ENCODE data around the gene DENND4B.
A peak's percentile ranks its signal among the peaks of the same experiment; 100 is the strongest.

The DENND4B gene, protein sequence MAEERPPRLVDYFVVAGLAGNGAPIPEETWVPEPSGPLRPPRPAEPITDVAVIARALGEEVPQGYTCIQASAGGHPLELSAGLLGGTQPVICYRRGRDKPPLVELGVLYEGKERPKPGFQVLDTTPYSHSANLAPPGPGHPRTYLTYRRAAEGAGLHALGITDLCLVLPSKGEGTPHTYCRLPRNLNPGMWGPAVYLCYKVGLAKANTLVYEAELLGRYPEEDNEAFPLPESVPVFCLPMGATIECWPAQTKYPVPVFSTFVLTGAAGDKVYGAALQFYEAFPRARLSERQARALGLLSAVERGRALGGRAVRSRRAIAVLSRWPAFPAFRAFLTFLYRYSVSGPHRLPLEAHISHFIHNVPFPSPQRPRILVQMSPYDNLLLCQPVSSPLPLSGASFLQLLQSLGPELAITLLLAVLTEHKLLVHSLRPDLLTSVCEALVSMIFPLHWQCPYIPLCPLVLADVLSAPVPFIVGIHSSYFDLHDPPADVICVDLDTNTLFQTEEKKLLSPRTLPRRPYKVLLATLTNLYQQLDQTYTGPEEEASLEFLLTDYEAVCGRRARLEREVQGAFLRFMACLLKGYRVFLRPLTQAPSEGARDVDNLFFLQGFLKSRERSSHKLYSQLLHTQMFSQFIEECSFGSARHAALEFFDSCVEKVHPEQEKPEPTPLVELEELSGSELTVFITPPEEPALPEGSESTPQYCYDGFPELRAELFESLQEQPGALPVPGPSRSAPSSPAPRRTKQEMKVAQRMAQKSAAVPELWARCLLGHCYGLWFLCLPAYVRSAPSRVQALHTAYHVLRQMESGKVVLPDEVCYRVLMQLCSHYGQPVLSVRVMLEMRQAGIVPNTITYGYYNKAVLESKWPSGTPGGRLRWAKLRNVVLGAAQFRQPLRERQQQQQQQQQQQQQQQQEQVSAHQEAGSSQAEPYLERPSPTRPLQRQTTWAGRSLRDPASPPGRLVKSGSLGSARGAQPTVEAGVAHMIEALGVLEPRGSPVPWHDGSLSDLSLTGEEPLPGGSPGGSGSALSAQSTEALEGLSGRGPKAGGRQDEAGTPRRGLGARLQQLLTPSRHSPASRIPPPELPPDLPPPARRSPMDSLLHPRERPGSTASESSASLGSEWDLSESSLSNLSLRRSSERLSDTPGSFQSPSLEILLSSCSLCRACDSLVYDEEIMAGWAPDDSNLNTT (N-terminal part only)

DNA sequence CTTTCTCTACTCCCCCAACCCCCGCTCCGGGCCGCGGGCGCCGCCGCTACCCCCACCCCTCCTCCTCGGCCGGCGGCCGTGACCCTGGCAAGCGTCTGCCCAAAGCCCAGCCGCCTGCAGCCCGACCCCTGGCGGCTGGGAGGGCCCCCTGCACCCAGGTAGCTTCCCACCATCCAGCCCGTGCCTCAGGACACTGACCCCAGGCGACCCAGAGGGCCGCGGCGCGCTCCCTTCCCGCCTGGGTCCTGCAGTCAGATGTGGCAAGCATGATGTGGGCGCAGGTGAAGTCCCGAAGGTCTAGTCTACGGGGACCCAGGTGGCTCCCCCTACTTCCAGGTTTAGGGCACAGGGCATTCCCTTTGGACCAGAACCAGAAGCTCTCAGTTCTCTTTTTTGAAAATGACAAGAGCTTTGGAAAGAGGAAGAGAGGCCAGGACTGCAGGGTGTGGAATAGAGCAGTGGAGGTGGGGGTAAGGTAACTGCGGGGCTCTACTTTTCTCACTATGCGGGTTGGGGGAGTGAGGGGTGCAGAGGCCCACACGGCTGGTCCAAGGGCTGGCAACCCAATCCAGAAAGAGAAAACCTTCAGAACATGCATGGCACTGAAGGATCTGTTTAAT lies at the start of gene DENND4B:
DENND4B (minus strand) TSS at position 97 of the 620 bp plus-strand sequence. CDS start 2,344 bp downstream, outside the sequence.
- ChIA-PET POLR2A (interaction anchor here (0.7 to 5.1 kb wide), 15 partner anchors 9 to 150 kb away, joined by 3 to 47 read pairs (median 9); partner anchors contain the start of genes CREB3L4, CRTC2, GATAD2B and JTB), CTCF (interaction anchor here (0.6 to 1.8 kb wide), 13 partner anchors 9 to 168 kb away, joined by 3 to 13 read pairs (median 4); partner anchors contain the start of genes GATAD2B, RAB13 and SLC39A1)
- TF ChIP-seq HDGF (IDR thresholded peaks at IDR 0.05; ENCODE audit: borderline replicate concordance) (peak; percentile 19; the same call in 1 of the 2 replicates), ARNT (IDR thresholded peaks at IDR 0.05) (no peak), ELF4 (IDR thresholded peaks at IDR 0.05) (no peak), NFRKB (IDR thresholded peaks at IDR 0.05) (no peak)
- DNase-seq (ENCODE audit: extremely low spot score) = peak; percentile 98

DNA sequence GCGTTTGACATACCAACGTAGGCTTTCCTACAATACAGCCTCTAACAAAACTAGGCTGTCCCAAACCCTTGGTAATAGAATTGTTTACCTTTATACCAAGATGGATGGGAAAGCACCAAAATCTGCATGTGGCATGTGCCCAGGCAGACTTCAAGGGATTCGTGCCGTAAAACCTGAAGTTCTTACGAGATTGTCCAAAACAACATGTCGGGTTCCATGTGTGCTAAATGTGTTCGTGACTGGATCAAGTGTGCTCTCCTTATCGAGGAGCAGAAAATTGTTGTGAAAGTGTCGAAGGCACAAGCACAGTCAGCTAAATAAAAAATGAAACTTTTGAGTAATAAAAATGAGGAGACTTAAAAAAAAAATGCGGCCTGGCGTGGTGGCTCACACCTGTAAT lies 49.1 kb upstream of the DENND4B start:
- CTCF ChIA-PET = no interaction called here
- TF ChIP-seq SP1 (IDR thresholded peaks at IDR 0.05) = no peak
- TF ChIP-seq, protein P1, sequence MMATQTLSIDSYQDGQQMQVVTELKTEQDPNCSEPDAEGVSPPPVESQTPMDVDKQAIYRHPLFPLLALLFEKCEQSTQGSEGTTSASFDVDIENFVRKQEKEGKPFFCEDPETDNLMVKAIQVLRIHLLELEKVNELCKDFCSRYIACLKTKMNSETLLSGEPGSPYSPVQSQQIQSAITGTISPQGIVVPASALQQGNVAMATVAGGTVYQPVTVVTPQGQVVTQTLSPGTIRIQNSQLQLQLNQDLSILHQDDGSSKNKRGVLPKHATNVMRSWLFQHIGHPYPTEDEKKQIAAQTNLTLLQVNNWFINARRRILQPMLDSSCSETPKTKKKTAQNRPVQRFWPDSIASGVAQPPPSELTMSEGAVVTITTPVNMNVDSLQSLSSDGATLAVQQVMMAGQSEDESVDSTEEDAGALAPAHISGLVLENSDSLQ (IDR thresholded peaks at IDR 0.05) = no peak
- TF ChIP-seq FOXA1 (IDR thresholded peaks at IDR 0.05) = no peak
- TF ChIP-seq BHLHE40 (IDR thresholded peaks at IDR 0.05; ENCODE audit: borderline replicate concordance) = no peak
- no peak for TF ChIP-seq L3MBTL2 (conservative IDR thresholded peaks at IDR 0.05)
- TF ChIP-seq TARDBP (IDR thresholded peaks at IDR 0.05) = no peak
- TF ChIP-seq ARNT (IDR thresholded peaks at IDR 0.05) = no peak
- no peak for TF ChIP-seq HDGF (IDR thresholded peaks at IDR 0.05; ENCODE audit: borderline replicate concordance)
- no peak for TF ChIP-seq FOXK2 (IDR thresholded peaks at IDR 0.05)
- no peak for TF ChIP-seq NFRKB (IDR thresholded peaks at IDR 0.05)
- TF ChIP-seq LEF1 (IDR thresholded peaks at IDR 0.05; ENCODE audit: borderline replicate concordance) = no peak
- no peak for TF ChIP-seq SUZ12 (IDR thresholded peaks at IDR 0.05)
- no peak for TF ChIP-seq CTBP1 (IDR thresholded peaks at IDR 0.05; ENCODE audit: borderline replicate concordance)
- TF ChIP-seq ELF4 (IDR thresholded peaks at IDR 0.05) = no peak
- no peak for TF ChIP-seq ZNF384 (IDR thresholded peaks at IDR 0.05)
- no peak for TF ChIP-seq FOXM1 (IDR thresholded peaks at IDR 0.05; ENCODE audit: borderline replicate concordance)
- POLR2A ChIA-PET = interaction anchor here (0.6 kb wide), 1 partner anchor 172 kb away, joined by 3 read pairs; no protein-coding TSS in a partner anchor
- DNase-seq (ENCODE audit: extremely low spot score) = no peak

DNA sequence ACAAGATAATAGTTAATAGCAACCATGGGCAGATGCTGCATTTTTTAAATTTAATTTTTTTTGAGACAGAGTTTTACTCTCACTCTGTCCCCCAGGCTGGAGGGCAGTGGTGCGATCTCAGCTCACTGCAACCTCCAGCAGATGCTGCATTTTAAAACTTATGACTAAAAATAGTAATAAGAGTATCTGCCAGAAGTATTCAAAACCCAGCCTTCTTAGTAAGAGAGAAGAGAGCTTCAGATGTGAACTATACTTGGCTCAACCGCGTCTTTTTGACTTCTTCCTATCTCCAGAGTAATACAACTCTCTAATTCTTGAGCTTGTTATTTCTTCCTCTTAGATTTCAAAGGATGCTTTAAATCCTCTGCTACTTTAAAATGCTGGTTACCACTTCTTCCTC lies 48.7 kb upstream of the DENND4B start:
- no peak for TF ChIP-seq FOXK2 (IDR thresholded peaks at IDR 0.05)
- TF ChIP-seq SP1 (IDR thresholded peaks at IDR 0.05) = no peak
- no peak for TF ChIP-seq LEF1 (IDR thresholded peaks at IDR 0.05; ENCODE audit: borderline replicate concordance)
- no peak for TF ChIP-seq L3MBTL2 (conservative IDR thresholded peaks at IDR 0.05)
- TF ChIP-seq ELF4 (IDR thresholded peaks at IDR 0.05) = no peak
- TF ChIP-seq NFRKB (IDR thresholded peaks at IDR 0.05) = no peak
- TF ChIP-seq FOXA1 (IDR thresholded peaks at IDR 0.05) = no peak
- TF ChIP-seq CTBP1 (IDR thresholded peaks at IDR 0.05; ENCODE audit: borderline replicate concordance) = no peak
- no peak for TF ChIP-seq ARNT (IDR thresholded peaks at IDR 0.05)
- TF ChIP-seq FOXM1 (IDR thresholded peaks at IDR 0.05; ENCODE audit: borderline replicate concordance) = no peak
- no peak for TF ChIP-seq BHLHE40 (IDR thresholded peaks at IDR 0.05; ENCODE audit: borderline replicate concordance)
- TF ChIP-seq TARDBP (IDR thresholded peaks at IDR 0.05) = no peak
- TF ChIP-seq SUZ12 (IDR thresholded peaks at IDR 0.05) = no peak
- TF ChIP-seq, protein P1 (IDR thresholded peaks at IDR 0.05) = no peak
- TF ChIP-seq HDGF (IDR thresholded peaks at IDR 0.05; ENCODE audit: borderline replicate concordance) = no peak
- TF ChIP-seq ZNF384 (IDR thresholded peaks at IDR 0.05) = no peak
- ChIA-PET CTCF (no interaction called here), POLR2A (interaction anchor here (0.5 to 1.4 kb wide), 4 partner anchors 9 to 323 kb away, joined by 3 to 4 read pairs (median 3); partner anchors contain the start of gene RAB13)
- no peak for DNase-seq (ENCODE audit: extremely low spot score)

DNA sequence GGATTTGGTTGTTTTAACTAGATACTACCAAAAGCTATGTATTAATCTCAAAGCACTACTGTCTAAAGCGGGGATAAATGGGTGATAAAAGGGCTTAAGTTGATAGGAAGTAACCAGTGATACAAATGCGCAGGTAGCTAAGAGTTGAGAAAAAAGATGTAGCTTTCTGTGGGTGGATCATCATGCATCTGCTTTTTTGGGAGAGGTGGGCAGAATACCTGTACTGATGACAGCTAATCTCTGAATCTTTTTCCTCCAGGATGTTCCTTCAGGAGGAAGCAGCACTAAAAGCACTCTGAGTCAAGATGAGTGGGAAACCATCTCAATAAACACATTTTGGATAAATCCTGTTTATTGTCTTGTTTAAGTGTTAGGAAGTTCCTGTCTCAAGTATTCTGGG lies 45.3 kb upstream of the DENND4B start:
- TF ChIP-seq SUZ12 (IDR thresholded peaks at IDR 0.05) (no peak), TARDBP (IDR thresholded peaks at IDR 0.05) (no peak), BHLHE40 (IDR thresholded peaks at IDR 0.05; ENCODE audit: borderline replicate concordance) (0 out of 2 replicates have a peak, but pooled peaks have one; percentile 10), FOXM1 (IDR thresholded peaks at IDR 0.05; ENCODE audit: borderline replicate concordance) (no peak)
- CTCF ChIA-PET = no interaction called here
- no peak for DNase-seq (ENCODE audit: extremely low spot score)
- POLR2A ChIA-PET = interaction anchor here (0.9 to 3.3 kb wide), 12 partner anchors 9 to 447 kb away, joined by 3 to 48 read pairs (median 5); partner anchors contain the start of genes CREB3L4, CRTC2, SLC39A1 and TPM3

DNA sequence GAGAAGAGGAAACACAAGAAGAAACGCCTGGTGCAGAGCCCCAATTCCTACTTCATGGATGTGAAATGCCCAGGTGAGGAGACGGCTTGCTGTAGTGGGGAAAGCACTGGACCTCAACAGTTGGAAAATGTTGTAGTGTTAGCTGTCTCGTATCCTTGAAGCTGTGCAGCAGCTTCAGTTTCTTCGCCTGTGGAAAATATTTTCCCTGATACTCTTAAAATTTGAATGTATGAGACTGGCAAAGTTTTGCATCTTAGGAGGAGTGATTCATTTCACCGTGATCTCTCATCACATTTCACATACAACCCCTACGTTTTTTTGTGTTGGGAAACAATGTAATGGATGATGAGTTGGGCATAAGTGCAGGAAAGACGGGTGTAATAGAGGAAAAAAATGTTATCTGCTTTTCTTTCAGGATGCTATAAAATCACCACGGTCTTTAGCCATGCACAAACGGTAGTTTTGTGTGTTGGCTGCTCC lies 44.7 kb upstream of the DENND4B start:
- ChIA-PET POLR2A (interaction anchor here (0.9 to 7.2 kb wide), 34 partner anchors 10 to 446 kb away, joined by 3 to 106 read pairs (median 6); partner anchors contain the start of genes CHTOP, CREB3L4, CRTC2 and DENND4B), CTCF (no interaction called here)
- DNase-seq (ENCODE audit: extremely low spot score) = no peak
- TF ChIP-seq ZNF384 (IDR thresholded peaks at IDR 0.05) (no peak), ELF4 (IDR thresholded peaks at IDR 0.05) (no peak), LEF1 (IDR thresholded peaks at IDR 0.05; ENCODE audit: borderline replicate concordance) (no peak), ARNT (IDR thresholded peaks at IDR 0.05) (no peak), HDGF (IDR thresholded peaks at IDR 0.05; ENCODE audit: borderline replicate concordance) (no peak), SUZ12 (IDR thresholded peaks at IDR 0.05) (no peak), FOXA1 (IDR thresholded peaks at IDR 0.05) (no peak), TARDBP (IDR thresholded peaks at IDR 0.05) (no peak), NFRKB (IDR thresholded peaks at IDR 0.05) (no peak), CTBP1 (IDR thresholded peaks at IDR 0.05; ENCODE audit: borderline replicate concordance) (no peak), FOXM1 (IDR thresholded peaks at IDR 0.05; ENCODE audit: borderline replicate concordance) (no peak), BHLHE40 (IDR thresholded peaks at IDR 0.05; ENCODE audit: borderline replicate concordance) (no peak)
- TF ChIP-seq, protein P1 (IDR thresholded peaks at IDR 0.05) = no peak
